GM19438 (cell line): Measurements from ENCODE around the gene CT47C1.
"Not testable (repeated sequence)": the region's sequence is repeated elsewhere in the genome, so short reads cannot be mapped to it uniquely, and the experiment has no call there.

Source experiments
- ATAC-seq: cut with Tn5 transposase; IDR thresholded peaks from one replicate; pipeline ENCODE4 v1.9.1; 2021; ENCODE audit warnings: low read depth; ENCODE audit not compliant: unreplicated experiment

Gene CT47C1

DNA sequence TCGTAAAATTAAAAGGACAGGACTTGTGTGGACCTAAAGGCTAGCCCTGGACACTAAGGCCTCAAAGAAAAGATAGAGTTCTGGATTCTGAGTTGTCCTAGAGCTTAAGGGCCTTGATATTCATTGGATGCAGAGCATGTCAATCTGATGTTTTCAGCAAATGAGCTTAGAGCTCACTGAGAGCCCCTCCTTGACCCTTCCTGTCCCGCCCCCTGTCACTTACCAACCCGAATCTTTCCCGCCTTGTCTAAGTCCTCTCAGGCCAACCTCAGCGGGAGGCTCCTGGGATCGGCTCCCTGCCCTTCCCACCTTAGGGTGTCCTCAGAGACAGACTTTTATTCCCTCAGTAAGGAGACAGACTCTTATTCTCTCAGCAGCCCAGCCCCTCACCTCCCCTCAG, at the start of gene CT47C1:
Gene CT47C1, plus strand, starts transcription at position 250 of the 400 bp plus-strand sequence. CDS start 233 bp downstream, outside the sequence.
- ATAC-seq = no peak

DNA sequence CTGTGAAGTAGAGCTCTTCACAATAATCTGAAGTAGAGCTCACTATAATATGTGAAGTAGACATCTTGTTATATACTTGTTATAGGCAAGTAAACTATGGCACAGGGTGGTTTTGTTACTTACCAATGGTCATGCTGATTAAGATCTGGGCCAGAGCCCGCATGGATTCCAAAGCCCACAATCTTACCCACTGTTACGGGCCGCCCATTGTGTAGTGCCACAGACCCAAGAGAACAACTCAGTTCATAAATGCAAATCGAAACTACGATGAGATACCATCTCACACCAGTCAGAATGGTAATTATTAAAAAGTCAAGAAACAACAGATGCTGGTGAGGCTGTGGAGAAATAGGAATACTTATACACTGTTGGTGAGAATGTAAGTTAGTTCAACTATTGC, 46.9 kb upstream of the CT47C1 start:
- no peak for ATAC-seq

DNA sequence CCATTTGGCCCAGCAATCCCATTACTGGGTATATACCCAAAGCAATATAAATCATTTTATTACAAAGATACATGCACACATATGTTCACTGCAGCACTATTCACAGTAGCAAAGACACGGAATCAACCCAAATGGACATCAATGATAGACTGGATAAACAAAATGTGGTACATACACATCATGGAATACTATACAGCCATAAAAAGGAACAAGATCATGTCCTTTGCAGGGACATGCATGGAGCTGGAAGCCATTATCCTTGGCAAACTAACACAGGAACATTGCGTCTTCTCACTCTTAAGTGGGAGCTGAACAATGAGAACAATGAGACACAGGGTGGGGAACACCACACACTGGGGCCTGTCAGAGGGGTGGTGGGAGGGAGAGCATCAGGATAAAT, 46.4 kb upstream of the CT47C1 start:
- ATAC-seq = not testable (repeated sequence)

- not testable (repeated sequence) for ATAC-seq
Measured at GRCh38 chrX:119027960-119028732, 44.6 kb upstream of the CT47C1 start.

DNA sequence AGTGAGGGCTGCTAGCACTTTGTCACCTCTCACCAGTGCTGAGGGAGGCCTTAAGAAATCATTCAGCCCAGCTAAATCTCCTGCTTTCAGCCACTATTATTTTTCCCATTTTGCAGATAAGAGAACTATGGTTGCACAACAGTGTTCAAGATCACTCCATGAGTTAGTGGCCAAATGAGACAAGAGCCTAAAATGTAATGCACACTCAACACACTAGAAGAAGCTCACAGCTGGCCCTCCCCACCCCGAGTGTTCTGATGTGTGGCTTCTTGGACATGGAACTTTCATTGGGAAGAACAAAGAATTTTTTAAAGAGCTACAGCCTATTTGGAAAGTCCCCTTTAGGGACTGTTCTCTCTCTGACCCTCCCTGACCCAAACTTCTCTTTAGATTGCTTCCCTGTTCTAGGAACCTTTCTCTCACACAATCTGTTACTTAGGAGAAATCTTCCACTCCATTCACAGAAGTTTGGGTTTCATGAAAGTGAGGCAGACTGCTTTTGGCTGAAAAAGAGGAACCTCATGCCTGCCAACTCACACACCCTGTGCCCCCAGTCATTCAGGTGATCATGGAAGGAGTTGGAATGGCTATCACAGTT, 44.0 kb upstream of the CT47C1 start:
- ATAC-seq = no peak

- not testable (repeated sequence) for ATAC-seq
Measured at GRCh38 chrX:119029656-119030055, 43.1 kb upstream of the CT47C1 start.

GRCh38 chrX:119030990-119031389, 41.8 kb upstream of the CT47C1 start:
- no peak for ATAC-seq

DNA sequence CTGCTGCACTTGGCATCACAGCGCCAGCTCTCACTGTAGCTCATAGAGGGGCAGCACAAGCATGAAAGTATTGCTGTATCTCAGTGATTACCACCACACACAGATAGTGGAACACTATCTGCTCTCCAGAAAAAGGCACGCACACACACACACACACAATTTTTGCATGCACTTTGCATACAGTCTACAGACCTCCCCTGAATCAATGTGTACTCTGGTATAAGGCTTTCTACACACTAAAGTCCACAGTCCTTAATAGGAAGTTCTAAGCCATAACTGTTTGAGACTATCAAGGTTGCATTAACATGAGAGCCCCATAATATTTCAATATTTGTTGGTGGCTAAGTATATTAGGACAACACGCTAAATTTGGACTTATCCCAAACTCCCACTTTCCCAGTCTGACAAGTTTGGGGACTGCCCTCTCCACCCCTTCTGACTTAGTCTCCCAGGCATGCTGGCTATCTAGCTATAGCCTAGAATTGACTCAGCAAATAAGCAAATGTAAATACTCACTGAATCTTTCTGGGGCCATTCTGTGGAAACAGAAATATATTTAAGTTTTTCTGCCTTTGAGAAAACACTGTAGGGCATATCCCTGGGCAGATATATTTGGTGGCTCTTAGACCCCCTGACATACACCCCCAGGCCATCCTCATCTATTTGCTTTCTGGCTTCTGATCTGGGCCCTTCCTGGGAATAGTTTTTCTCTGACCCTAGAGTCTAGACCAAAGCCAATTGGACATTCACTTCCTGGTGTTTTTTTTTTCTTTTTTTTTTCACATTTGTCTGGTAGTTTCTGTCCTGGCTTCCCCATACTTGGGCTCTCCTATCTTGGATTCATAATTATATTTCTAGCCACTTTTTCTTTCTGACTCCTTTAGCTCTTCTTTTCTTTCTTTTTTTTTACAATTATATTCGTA, 36.4 kb upstream of the CT47C1 start:
- no peak for ATAC-seq

- ATAC-seq = no peak
Measured at GRCh38 chrX:119040432-119040831, 32.4 kb upstream of the CT47C1 start.

DNA sequence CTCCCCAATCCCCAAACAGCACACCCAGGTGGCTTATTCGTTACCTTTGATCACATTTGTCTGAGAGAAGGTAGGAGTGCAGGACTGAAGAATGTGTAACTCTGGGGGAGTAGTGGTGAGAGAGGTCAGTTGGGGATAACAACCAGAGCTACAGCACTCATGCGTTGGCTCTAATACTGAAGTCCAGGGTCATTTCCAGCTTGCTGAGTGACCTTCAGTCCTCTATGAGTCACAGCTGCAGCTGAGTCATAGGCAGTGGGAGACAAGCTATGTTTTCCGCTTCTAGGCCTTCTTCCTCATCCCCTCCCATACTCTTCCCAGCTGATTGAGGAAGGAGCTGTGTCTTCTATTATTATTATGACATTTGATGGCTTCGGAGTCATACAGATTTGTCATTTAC, 31.6 kb upstream of the CT47C1 start:
- no peak for ATAC-seq

- ATAC-seq = no peak
Measured at GRCh38 chrX:119042040-119042439, 30.8 kb upstream of the CT47C1 start.

- no peak for ATAC-seq
Measured at GRCh38 chrX:119042996-119043395, 29.8 kb upstream of the CT47C1 start.

GRCh38 chrX:119045884-119046283, 26.9 kb upstream of the CT47C1 start:
- ATAC-seq = no peak

- ATAC-seq = no peak
Measured at GRCh38 chrX:119055687-119056086, 17.1 kb upstream of the CT47C1 start.

- no peak for ATAC-seq
Measured at GRCh38 chrX:119062750-119063374, 9.9 kb upstream of the CT47C1 start.

- ATAC-seq = no peak
Measured at GRCh38 chrX:119063428-119063827, 9.4 kb upstream of the CT47C1 start.

DNA sequence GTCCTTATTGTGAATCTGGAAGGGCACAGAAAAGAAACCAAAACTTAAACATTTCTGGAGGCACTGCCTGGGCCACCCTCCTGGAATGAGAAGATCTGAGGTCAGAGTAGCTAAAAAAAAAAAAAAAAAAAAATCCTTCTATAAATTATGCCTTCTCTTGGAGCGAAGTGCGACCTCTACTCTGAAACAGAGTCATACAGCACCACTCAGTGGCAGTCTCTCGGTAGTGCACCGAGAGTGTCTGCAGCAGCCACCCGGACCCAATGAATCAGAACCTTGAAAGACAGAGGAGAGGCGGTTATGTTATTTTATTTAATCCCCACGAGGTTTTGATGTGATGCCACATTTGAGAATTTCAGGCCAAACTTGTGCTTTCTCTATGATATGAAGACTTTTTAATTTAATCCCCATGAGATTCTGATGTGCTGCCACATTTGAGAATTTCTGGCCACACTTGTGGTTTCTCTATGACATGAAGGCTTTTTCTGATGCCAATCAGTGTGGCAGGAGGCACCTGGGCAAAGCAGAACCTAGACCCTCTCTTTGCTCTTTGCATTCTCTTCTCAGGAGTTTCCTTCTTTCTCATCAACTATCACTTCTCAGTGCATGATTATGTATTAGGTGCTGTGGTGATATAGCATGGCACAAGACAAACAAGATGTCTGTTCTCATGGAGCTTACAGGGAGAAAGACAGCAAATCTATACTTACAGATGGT, 5.6 kb upstream of the CT47C1 start:
- ATAC-seq = no peak

DNA sequence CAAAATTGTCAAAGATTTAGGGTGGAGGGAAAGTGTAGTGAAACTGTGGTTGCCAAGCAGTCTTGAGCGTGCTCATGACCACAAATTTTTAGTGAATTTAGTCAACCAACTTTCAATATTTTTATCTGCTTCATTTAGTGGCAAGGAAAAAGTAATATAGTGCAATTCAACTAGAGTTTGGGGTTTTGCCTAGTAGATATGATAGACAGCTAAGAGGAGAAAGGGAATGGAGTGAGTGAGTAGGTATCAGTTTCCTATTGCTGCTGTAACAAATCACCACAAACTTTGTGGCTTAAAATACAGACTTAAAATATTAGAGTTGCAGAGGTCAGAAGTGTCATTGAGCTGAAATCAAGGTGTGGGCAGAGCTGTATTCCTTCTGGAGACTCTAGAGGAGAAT, 3.7 kb upstream of the CT47C1 start:
- no peak for ATAC-seq

GRCh38 chrX:119069762-119070161, 3.0 kb upstream of the CT47C1 start:
- ATAC-seq = no peak

GRCh38 chrX:119071381-119071780, 1.4 kb upstream of the CT47C1 start:
- peak; percentile 73 for ATAC-seq
